HepG2 (cell line): ENCODE results near the gene PRKRIP1. TPM values are rescaled to one million over a fixed set of nuclear protein-coding genes. Genes with fewer than 3 reads are reported as not detected.

Source experiments
- ATAC-seq: fragments of 200-7000 bp; cut with Tn5 transposase; 3 replicates; pipeline ENCODE4 v1.9.1; 2020; ENCODE audit warnings: mild to moderate bottlenecking, moderate library complexity
- BruUV-seq: library from RNA; stranded (reverse); fragments of 400-500 nt; replicated peaks from 2 replicates; lab custom pipeline; 2021; lab: Mats Ljungman, UMichigan
- CTCF ChIA-PET: fragments of 300-600 bp; formaldehyde crosslinking; extraction: SDS; loops from one replicate; lab custom pipeline; 2021; ENCODE audit warnings: low total read pairs, inconsistent platforms, low intra/inter-chr PET ratio; lab: Yijun Ruan, JAX
- POLR2A ChIA-PET: fragments of 350-600 bp; sonication (Branson Sonifier 250); formaldehyde crosslinking; loops from one replicate; lab custom pipeline; 2020; ENCODE audit warnings: antibody characterized with exemption, inconsistent platforms; lab: Yijun Ruan, JAX
- DNase-seq: peaks from one replicate; pipeline ENCODE4 v3.0.0-alpha.2; 2015; ENCODE audit warnings: low spot score
- FAIRE-seq: peaks from 3 replicates; lab custom pipeline; 2011; peaks lifted over from hg19 to GRCh38; lab: Jason Lieb, UNC
- H2AFZ ChIP-seq: one replicate; pipeline ENCODE4 v1.6.1; 2011; ENCODE audit warnings: low read length, inconsistent platforms
- H3K27ac ChIP-seq: fragments of 300-600 bp; 3 replicates; pipeline ENCODE4 v1.8.0; 2011; ENCODE audit warnings: mixed run types, mild to moderate bottlenecking, mixed read lengths, low read length, inconsistent platforms; ENCODE audit not compliant: insufficient read depth; ENCODE audit errors: extremely low read length
- H3K27me3 ChIP-seq, 2 experiments: fragments of 200-600 bp in 1 of 2; 2 replicates in 1 of 2; 3 replicates in 1 of 2; pipeline versions ENCODE4 v1.6.0 to v1.8.0; 2011; ENCODE audit warnings: low read length in 2 of 2, mild to moderate bottlenecking in 2 of 2, moderate library complexity in 2 of 2, inconsistent platforms in 1 of 2; ENCODE audit not compliant: insufficient read depth in 2 of 2, control insufficient read depth in 1 of 2
- H3K36me3 ChIP-seq, 2 experiments: fragments of 200-600 bp in 1 of 2; replicated peaks in 1 of 2; 2 replicates in 1 of 2; 3 replicates in 1 of 2; pipeline versions ENCODE4 v1.5.1 to v1.8.0; 2011; ENCODE audit warnings: low read length in 2 of 2, inconsistent platforms in 1 of 2; ENCODE audit not compliant: insufficient read depth in 2 of 2, control insufficient read depth in 1 of 2
- H3K4me1 ChIP-seq: 2 replicates; pipeline ENCODE4 v1.5.1; 2012; ENCODE audit warnings: low read length, inconsistent platforms; ENCODE audit not compliant: insufficient read depth
- H3K4me2 ChIP-seq: 2 replicates; pipeline ENCODE4 v1.6.0; 2011; ENCODE audit warnings: low read depth, low read length, inconsistent platforms
- H3K4me3 ChIP-seq, 3 experiments: fragments of 200-600 bp in 1 of 3; sonication (generic), shearing (Covaris generic) in 1 of 3; replicated peaks in 1 of 3; 2 replicates each; pipeline ENCODE4 v1.5.1; 2011 to 2016; ENCODE audit warnings: low read length in 3 of 3, inconsistent platforms in 2 of 3, low read depth in 2 of 3, mild to moderate bottlenecking in 2 of 3, control low read depth in 1 of 3, mixed read lengths in 1 of 3; ENCODE audit not compliant: insufficient read depth in 1 of 3
- H3K79me2 ChIP-seq: one replicate; pipeline ENCODE4 v1.6.1; 2011; ENCODE audit warnings: low read length, inconsistent platforms; ENCODE audit not compliant: insufficient read depth
- H3K9ac ChIP-seq: 2 replicates; pipeline ENCODE4 v1.6.0; 2011; ENCODE audit warnings: mild to moderate bottlenecking, low read depth, low read length, inconsistent platforms; ENCODE audit not compliant: insufficient read depth
- H3K9me3 ChIP-seq: 2 replicates; pipeline ENCODE4 v1.5.1; 2012; ENCODE audit warnings: mild to moderate bottlenecking, low read length
- H4K20me1 ChIP-seq: 2 replicates; pipeline ENCODE4 v1.6.0; 2011; ENCODE audit warnings: inconsistent platforms, mild to moderate bottlenecking, low read length, moderate library complexity; ENCODE audit not compliant: insufficient read depth
- KAT7 ChIP-seq: IDR thresholded peaks from 2 replicates; pipeline ENCODE4 v1.6.1; 2018; ENCODE audit warnings: borderline replicate concordance, missing compliant biosample characterization
- MAZ ChIP-seq, 2 experiments: sonication (generic) in 1 of 2; formaldehyde crosslinking in 1 of 2; IDR thresholded peaks; 2 replicates each; pipeline versions ENCODE4 v1.5.0 to v1.6.1; 2012 to 2020; ENCODE audit warnings: low read depth in 2 of 2, mild to moderate bottlenecking in 2 of 2, borderline replicate concordance in 1 of 2, improper control_type of control experiment in 1 of 2, low read length in 1 of 2, missing genetic modification reagents in 1 of 2, moderate library complexity in 1 of 2
- SNAPC4 ChIP-seq: sonication (generic); formaldehyde crosslinking; IDR thresholded peaks from 2 replicates; pipeline ENCODE4 v1.4.0; 2020; ENCODE audit warnings: mild to moderate bottlenecking, missing genetic modification reagents
- ZBTB7B ChIP-seq: sonication (generic); formaldehyde crosslinking; IDR thresholded peaks from 2 replicates; pipeline ENCODE4 v1.4.0; 2020; ENCODE audit warnings: missing genetic modification reagents
- ZMAT3 ChIP-seq: sonication (generic); formaldehyde crosslinking; conservative IDR thresholded peaks from 2 replicates; pipeline ENCODE4 v1.7.0; 2021; ENCODE audit warnings: missing genetic modification reagents
- ZNF142 ChIP-seq: sonication (generic); formaldehyde crosslinking; IDR thresholded peaks from 2 replicates; pipeline ENCODE4 v1.4.0; 2020; ENCODE audit warnings: missing genetic modification reagents
- ZNF224 ChIP-seq: sonication (generic); formaldehyde crosslinking; IDR thresholded peaks from 2 replicates; pipeline ENCODE4 v1.5.0; 2020; ENCODE audit warnings: mild to moderate bottlenecking, missing genetic modification reagents
- ZNF761 ChIP-seq: sonication (generic); formaldehyde crosslinking; conservative IDR thresholded peaks from 2 replicates; pipeline ENCODE4 v1.4.0; 2020; ENCODE audit warnings: mild to moderate bottlenecking, missing genetic modification reagents
- WGBS: methylation state at CpG from one replicate; pipeline ENCODE4 v1.1.6; 2017; ENCODE audit warnings: low lambda C conversion rate; 5-methylcytosine and 5-hydroxymethylcytosine counted together
- in situ Hi-C: cut with HindIII; loops from 2 replicates; pipeline ENCODE4 v1.10.0; 2017; ENCODE audit warnings: low pct_unique_long_range_greater_than_20kb; ENCODE audit not compliant: extremely low pct_ligation_motif_present
- intact Hi-C: fragments of 100-400 bp; cut with micrococcal nuclease; formaldehyde crosslinking; loops from one replicate; pipeline ENCODE4 v1.10.0; 2022; ENCODE audit not compliant: unreplicated experiment
- polyA plus RNA-seq, 8 experiments: library from polyadenylated mRNA; depleted of rRNA in 3 of 8; stranded (reverse) in 7 of 8; unstranded in 1 of 8; fragments of >200 nt; fragmentation: Illumina TruSeq in 4 of 8; extraction: Trizol in 4 of 8; gene quantifications; 2 replicates each; pipeline versions ENCODE4 v1.2.1 to v1.2.3, GENCODE V29; 2011 to 2016; ENCODE audit warnings: low read depth in 4 of 8, missing spikeins in 1 of 8, mixed read lengths in 1 of 8; ENCODE audit not compliant: insufficient read depth in 1 of 8
- total RNA-seq, 5 experiments: library from RNA; depleted of rRNA; stranded (reverse); fragments of >200 nt; fragmentation: Illumina TruSeq; extraction: Trizol; gene quantifications; 2 replicates each; pipeline ENCODE4 v1.2.3, GENCODE V29; 2016; ENCODE audit warnings: low read depth in 1 of 5

Gene PRKRIP1
- total and polyA plus RNA-seq, 2 of the 13 experiments (the other 11 are each of a cell fraction or from before 2014, with no cell fraction given) = 13.2 to 16.8 TPM

- WGBS = under 1% methylated on average over 24 of the region's 81 CpGs
- peak within 1 kb of the TSS; percentile 95 for H3K9ac ChIP-seq
- ChIA-PET POLR2A (interaction anchor here (1.9 kb wide), 1 partner anchor 13 kb away, joined by 5 read pairs; no protein-coding TSS in a partner anchor), CTCF (no interaction called here)
- peak within 1 kb of the TSS; percentile 59 for H3K27ac ChIP-seq
- no peaks in the 10 kb centered on the region for H4K20me1 ChIP-seq
- H3K9me3 ChIP-seq = no peaks in the 10 kb centered on the region
- intact Hi-C loops (no loop called here), in situ Hi-C loops (no loop called here)
- peaks cover 25% of the 10 kb centered on the region for H3K4me1 ChIP-seq
- BruUV-seq = no TSS peak
- H3K79me2 ChIP-seq = peaks cover 14% of the 10 kb centered on the region
- H3K4me3 ChIP-seq = peak within 1 kb of the TSS; percentile 93 to 100 (median 94)
- peaks cover 0 to 5% of the 10 kb centered on the region in 2 experiments; a peak in 2 of 5 replicates for H3K27me3 ChIP-seq
- DNase-seq (peak; percentile 82), ATAC-seq (peak; percentile 90), FAIRE-seq (peak; percentile 46)
- peaks cover 0 to 3% of the 10 kb centered on the region in 2 experiments; a peak in 2 of 5 replicates for H3K36me3 ChIP-seq
- H3K4me2 ChIP-seq = peak within 1 kb of the TSS; percentile 87
- peak within 1 kb of the TSS; percentile 93 for H2AFZ ChIP-seq
- TF ChIP-seq ZNF224 (peak; percentile 67; the same call in 1 of the 2 replicates), ZNF761 (CRISPR knock-in tag) (peak; percentile 64), ZNF142 (CRISPR knock-in tag) (no peak), ZMAT3 (CRISPR knock-in tag) (peak; percentile 41; the same call in 1 of the 2 replicates), ZBTB7B (CRISPR knock-in tag) (peak; percentile 68; the same call in 1 of the 2 replicates), KAT7 (CRISPR knock-in tag) (peak; percentile 82), SNAPC4 (CRISPR knock-in tag) (no peak), MAZ (IDR thresholded peaks at IDR 0.05; ENCODE audit: borderline replicate concordance, low read depth, low read length) (peak; percentile 88), MAZ (CRISPR knock-in tag; IDR thresholded peaks at IDR 0.05; ENCODE audit: low read depth) (peak; percentile 94)
Measured at GRCh38 chr7:102464577-102465280, 68.6 kb downstream of the PRKRIP1 start, which contains the start of the genes ALKBH4 and LRWD1. TSS of gene ALKBH4 (minus strand) at chr7:102464863. CDS start at chr7:102464836, 27 bp downstream. TSS of gene LRWD1 (plus strand) at chr7:102464984. CDS start at chr7:102465081, 97 bp downstream.
